NAMALWA (cell line): ENCODE results near the gene PPP1R9B.
A peak's percentile ranks its signal among the peaks of the same experiment; 100 is the strongest.

Experiments
- DNase-seq: peaks from one replicate; pipeline ENCODE4 v3.0.0-alpha.2; 2015; ENCODE audit warnings: low spot score

The PPP1R9B gene

GRCh38 chr17:50123649-50124349, 26.7 kb downstream of the PPP1R9B start:
- no peak for DNase-seq

- no peak for DNase-seq
Observed at GRCh38 chr17:50122945-50123344, 27.5 kb downstream of the PPP1R9B start.

DNA sequence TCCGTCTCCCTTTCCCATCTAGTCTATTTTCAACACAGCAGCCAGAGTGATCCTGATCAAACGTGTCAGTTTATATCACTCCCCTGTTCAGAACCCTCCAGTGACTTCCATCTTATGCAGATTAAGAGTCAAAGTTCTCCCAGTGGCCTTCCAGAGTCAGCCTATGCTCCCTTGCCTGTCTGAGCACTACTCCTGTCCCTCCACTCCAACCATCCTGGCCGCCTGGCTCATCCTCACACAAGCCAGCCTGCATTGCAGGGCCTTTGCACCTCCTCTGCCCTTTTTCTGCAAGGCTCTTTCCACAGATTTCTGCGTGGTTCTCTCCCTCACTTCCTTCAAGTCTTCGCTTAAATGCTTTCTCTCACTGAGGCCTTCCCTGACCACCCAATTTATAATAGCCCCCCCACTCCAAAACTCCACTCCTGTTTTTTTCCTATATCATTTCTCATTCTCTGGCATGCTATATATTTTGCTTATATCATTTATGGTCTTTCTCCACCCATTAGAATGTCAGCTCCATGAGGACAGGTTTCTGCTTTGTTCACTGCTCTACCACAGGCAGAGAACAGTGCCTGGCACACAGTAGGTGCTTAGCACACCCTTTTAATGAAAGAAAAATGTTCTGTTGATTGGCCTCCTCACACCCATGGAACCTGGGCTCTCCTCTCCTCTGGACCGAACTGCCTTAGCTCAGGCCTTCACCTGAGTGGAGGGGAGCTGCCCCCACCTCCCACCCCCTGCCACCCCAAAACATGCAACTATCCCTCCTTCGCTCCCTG, 29.8 kb downstream of the PPP1R9B start:
- DNase-seq: no peak

- DNase-seq: no peak
Observed at GRCh38 chr17:50118828-50119218, 31.7 kb downstream of the PPP1R9B start.

- no peak for DNase-seq
Observed at GRCh38 chr17:50118076-50118827, 32.2 kb downstream of the PPP1R9B start.

GRCh38 chr17:50117202-50118051, 33.0 kb downstream of the PPP1R9B start:
- no peak for DNase-seq

- no peak for DNase-seq
Observed at GRCh38 chr17:50115756-50116155, 34.7 kb downstream of the PPP1R9B start.

DNA sequence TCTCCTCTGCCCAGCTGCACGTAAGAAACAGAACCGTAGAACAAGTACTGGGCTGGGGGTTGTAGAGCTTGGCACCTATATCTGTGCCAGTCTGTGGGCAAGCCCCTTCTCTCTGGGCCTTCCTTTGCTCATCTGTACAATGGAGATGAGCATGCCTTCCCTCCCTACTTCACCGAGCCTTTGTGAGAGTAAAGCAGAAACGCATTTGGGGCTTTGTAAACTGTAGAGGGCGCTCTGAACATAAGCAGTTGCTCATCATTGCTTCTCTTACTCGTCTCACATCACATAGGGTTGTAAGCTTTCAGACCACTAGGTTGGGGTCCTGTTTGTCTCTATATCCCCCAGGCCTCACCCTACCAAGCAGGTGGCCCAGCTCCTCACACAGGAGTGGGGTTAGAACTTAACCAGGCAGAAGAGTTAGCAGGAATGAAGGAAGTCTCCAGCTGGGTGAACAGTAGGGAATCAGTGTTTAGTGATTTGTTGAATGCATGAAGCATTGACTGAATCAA, 35.6 kb downstream of the PPP1R9B start:
- peak; percentile 90 for DNase-seq

GRCh38 chr17:50114401-50114800, 36.1 kb downstream of the PPP1R9B start:
- no peak for DNase-seq

- no peak for DNase-seq
Observed at GRCh38 chr17:50113624-50114320, 36.7 kb downstream of the PPP1R9B start.

- no peak for DNase-seq
Observed at GRCh38 chr17:50112694-50113093, 37.8 kb downstream of the PPP1R9B start.

DNA sequence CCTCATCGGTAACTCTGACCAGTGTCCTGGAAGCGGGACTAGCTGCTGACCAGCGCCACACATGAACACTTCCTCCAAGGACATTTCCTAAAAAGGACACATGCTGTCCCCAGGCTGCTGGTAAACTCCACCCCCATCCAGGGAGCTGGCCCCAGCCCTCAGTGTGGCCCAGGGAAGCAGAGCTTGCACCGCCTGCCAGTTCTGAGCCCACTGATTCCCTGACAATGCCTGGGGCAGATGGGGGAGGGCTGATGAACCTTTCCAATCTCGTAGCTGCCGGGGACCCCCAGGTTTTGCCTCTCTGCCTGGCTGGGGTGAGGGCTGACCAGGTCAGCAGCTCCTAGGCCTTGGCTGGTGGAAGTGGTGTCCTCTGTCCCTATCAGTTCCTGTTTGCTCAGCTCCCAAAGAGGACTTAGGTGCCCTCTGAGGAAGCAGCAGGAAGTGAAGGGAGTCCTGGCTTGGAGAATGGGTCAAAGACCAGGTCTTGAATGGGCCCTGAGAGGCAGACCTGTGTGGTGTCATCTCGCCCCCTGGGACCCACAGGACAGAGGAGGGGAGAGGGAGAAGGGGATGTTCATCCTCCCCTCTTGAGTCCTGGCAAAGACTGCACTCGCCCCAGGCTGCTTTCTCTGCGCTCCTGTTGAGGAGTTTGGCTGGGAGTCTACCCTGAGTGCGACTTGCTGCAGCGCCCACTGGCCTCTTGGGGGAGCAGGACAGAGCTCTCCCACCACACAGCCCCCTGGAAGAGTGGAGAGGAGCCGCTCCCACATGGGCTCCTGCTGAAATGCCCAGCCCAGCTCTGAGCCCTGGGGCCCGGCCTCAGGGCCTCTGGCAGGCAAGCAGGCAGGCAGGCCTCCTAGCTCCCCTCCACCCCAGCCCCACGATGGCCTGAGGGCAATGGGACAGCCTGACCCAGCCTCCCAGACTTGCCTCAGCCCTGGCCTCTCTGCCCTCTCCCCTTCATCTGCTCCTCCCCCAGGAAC, 38.5 kb downstream of the PPP1R9B start:
- DNase-seq: no peak

DNA sequence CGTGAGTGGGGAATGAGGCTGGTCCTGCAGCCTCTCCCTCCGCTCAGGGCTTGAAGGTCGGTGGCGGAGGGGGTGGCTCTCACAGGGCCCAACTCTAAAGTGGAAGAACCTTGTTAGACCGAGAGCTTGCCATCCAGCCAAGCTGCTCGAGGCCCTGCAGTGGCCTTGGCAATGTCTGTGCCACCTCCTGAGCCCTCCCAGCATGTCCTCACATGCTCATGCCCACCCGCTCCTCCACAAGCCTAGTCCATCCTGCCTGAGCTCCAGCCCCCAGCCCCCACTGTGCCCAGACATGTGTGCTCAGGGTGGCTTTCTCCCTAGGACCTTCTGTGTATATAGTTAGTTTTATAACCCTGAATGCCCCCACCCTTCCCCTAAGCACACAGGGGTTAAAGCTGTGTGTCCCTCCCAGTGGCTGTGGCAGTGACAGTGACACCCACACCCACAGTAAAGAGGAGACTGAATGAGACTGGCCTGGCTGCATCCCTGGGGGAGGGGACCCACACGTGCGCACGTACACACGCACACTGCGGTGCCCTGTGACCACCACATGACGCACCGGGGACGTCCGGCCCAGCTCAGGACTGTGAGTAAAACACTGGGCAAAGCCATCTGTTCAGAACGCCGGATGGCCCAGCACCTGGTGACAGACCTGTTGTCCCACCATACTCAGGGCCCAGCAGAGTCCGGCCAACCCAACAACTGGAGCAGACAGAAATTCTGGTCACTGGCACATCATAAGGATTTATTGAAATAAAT, 39.7 kb downstream of the PPP1R9B start:
- no peak for DNase-seq

GRCh38 chr17:50109785-50110184, 40.7 kb downstream of the PPP1R9B start:
- no peak for DNase-seq

DNA sequence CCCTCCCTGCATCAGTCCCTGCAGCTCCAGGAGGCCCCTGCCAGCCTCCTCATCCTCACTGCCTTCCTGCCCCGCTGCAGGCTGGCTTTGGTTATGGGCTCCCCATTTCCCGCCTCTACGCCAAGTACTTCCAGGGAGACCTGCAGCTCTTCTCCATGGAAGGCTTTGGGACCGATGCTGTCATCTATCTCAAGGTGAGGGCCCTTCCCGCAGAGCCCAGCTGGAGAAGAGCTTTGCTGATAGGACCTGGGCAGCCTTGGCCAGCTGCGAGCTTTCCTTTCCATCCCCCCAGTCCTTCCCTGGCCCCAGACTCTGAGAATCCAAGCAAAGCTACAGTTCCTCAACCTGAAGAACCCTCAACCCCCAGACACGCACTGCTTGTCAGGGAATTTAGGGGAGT, 41.3 kb downstream of the PPP1R9B start:
- DNase-seq: no peak

- DNase-seq: no peak
Observed at GRCh38 chr17:50108556-50108955, 41.9 kb downstream of the PPP1R9B start.

GRCh38 chr17:50107790-50108414, 42.6 kb downstream of the PPP1R9B start:
- no peak for DNase-seq

DNA sequence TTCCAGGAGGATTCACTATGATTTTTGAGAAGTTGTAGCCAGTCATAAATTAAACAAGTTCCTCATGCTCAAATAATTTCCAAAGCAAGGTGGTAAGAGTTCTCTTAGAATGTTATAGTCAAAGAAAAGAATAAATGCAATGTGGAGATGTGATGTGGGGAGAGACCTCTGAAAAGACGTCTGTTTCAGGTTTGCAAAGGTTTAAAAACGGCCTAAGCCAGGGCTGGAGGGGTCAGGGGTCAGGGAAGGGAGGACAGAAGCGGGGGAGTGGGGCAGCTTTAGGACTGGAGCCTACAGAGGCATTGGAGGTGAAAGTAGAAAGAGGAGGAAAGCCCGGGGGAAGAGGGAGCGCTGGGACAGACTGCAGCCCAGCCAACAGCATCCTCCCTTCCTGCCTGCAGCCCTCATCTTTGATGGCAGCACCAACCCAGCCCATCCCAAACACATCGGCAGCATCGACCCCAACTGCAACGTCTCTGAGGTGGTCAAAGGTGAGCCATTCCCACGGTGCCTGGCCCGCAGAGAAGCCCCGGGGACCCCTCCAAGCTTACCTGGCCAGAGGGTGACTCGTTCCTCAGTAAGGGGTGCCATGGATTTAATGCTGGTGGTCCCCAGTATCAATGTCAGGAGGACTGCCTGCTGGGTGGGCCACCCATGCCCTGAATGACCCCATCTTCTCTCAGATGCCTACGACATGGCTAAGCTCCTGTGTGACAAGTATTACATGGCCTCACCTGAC, 43.9 kb downstream of the PPP1R9B start:
- DNase-seq: no peak
